MCF 10A (cell line): ENCODE measurements around the gene ZFHX2. TPM values are rescaled to one million over a fixed set of nuclear protein-coding genes. Genes with fewer than 3 reads are reported as not detected.

ENCODE experiments used
- BruUV-seq: library from RNA; stranded (reverse); fragments of 400-500 nt; replicated peaks from 2 replicates; lab custom pipeline; 2021; lab: Mats Ljungman, UMichigan
- CTCF ChIA-PET: fragments of 300-600 bp; sonication (Branson Sonifier 250); formaldehyde crosslinking; extraction: SDS; loops from one replicate; lab custom pipeline; 2021; ENCODE audit warnings: antibody characterized with exemption, inconsistent platforms; lab: Yijun Ruan, JAX
- POLR2A ChIA-PET: fragments of 300-600, 350-650 bp; sonication (Branson Sonifier 250); formaldehyde crosslinking; extraction: SDS; loops from one replicate; lab custom pipeline; 2020; ENCODE audit warnings: antibody characterized with exemption, inconsistent platforms; lab: Yijun Ruan, JAX
- DNase-seq: peaks from one replicate; pipeline ENCODE4 v3.0.0-alpha.2; 2018; ENCODE audit not compliant: unreplicated experiment
- H3K27ac Mint-ChIP-seq: one replicate; pipeline ENCODE4 v1.8.0; 2022; ENCODE audit warnings: mild to moderate bottlenecking, low read depth, mixed read lengths; ENCODE audit not compliant: unreplicated experiment
- H3K27me3 Mint-ChIP-seq: one replicate; pipeline ENCODE4 v1.8.0; 2022; ENCODE audit warnings: mixed read lengths; ENCODE audit not compliant: insufficient read depth, unreplicated experiment
- H3K36me3 Mint-ChIP-seq: one replicate; pipeline ENCODE4 v1.8.0; 2022; ENCODE audit warnings: mild to moderate bottlenecking, moderate library complexity, mixed read lengths; ENCODE audit not compliant: insufficient read depth, unreplicated experiment
- H3K4me1 Mint-ChIP-seq: one replicate; pipeline ENCODE4 v1.8.0; 2022; ENCODE audit warnings: mixed read lengths; ENCODE audit not compliant: insufficient read depth, unreplicated experiment
- H3K4me3 Mint-ChIP-seq: one replicate; pipeline ENCODE4 v1.8.0; 2022; ENCODE audit warnings: mild to moderate bottlenecking, moderate library complexity, mixed read lengths; ENCODE audit not compliant: unreplicated experiment
- H3K9me3 Mint-ChIP-seq: one replicate; pipeline ENCODE4 v1.8.0; 2022; ENCODE audit warnings: mixed read lengths; ENCODE audit not compliant: unreplicated experiment
- intact Hi-C: fragments of 100-400 bp; cut with micrococcal nuclease; formaldehyde crosslinking; loops from 2 replicates; pipeline ENCODE4 v1.14.1; 2022
- total RNA-seq: library from RNA; stranded (reverse); gene quantifications from 2 replicates; pipeline ENCODE4 v1.2.3, GENCODE V29; 2022
- TF ChIP-seq, protein P1 (sequence below): fragments of 200-600 bp; IDR thresholded peaks from one replicate; pipeline ENCODE4 v1.8.0; 2022; ENCODE audit warnings: antibody characterized with exemption, mild to moderate bottlenecking; ENCODE audit not compliant: unreplicated experiment

ZFHX2 gene
- total RNA-seq, 1 experiment from 2014 or later, result 1.8 TPM

DNA sequence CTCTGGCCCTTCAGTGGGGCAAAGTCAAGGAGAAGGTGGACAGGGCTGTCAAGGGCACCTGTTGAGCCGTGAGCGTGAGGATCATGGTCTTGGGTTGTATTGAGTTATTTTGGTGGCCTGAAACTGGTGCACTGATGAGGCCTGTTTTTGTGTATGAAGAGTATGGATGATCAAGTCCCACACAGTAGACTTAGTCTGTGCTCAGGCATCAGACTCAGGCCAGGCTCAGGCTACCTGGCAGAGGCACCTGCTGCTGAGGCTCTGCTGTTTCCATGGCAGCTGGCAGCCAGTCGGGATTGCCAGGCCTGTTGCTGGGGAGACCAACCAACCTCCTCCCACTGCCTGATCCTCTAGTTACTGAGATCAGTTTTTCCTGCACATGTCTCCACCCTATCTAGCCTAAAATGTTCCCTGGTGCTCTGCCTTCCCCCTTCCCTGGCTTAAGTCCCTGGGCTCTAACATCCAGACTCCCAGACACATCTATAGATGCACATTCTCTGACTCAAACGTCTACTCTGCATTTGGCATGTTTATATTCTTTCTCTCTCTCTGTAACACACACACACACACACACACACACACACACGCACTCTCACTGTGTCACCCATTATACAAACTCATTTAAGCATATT is 21.9 kb upstream of the ZFHX2 start:
- Mint-ChIP-seq H3K27ac (no peak overlapping the region), H3K9me3 (no peaks in the 10 kb centered on the region), H3K4me1 (peaks cover 22% of the 10 kb centered on the region), H3K4me3 (no peak overlapping the region), H3K36me3 (no peaks in the 10 kb centered on the region), H3K27me3 (peaks cover 20% of the 10 kb centered on the region)
- intact Hi-C loops, result no loop called here
- POLR2A ChIA-PET, result no interaction called here
- CTCF ChIA-PET, result interaction anchor here (0.6 to 7.6 kb wide), 6 partner anchors 14 to 543 kb away, joined by 3 to 57 read pairs (median 4); no protein-coding TSS in a partner anchor
- no TSS peak for BruUV-seq
- TF ChIP-seq, protein P1, sequence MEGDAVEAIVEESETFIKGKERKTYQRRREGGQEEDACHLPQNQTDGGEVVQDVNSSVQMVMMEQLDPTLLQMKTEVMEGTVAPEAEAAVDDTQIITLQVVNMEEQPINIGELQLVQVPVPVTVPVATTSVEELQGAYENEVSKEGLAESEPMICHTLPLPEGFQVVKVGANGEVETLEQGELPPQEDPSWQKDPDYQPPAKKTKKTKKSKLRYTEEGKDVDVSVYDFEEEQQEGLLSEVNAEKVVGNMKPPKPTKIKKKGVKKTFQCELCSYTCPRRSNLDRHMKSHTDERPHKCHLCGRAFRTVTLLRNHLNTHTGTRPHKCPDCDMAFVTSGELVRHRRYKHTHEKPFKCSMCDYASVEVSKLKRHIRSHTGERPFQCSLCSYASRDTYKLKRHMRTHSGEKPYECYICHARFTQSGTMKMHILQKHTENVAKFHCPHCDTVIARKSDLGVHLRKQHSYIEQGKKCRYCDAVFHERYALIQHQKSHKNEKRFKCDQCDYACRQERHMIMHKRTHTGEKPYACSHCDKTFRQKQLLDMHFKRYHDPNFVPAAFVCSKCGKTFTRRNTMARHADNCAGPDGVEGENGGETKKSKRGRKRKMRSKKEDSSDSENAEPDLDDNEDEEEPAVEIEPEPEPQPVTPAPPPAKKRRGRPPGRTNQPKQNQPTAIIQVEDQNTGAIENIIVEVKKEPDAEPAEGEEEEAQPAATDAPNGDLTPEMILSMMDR, result no peak
- no peak for DNase-seq

DNA sequence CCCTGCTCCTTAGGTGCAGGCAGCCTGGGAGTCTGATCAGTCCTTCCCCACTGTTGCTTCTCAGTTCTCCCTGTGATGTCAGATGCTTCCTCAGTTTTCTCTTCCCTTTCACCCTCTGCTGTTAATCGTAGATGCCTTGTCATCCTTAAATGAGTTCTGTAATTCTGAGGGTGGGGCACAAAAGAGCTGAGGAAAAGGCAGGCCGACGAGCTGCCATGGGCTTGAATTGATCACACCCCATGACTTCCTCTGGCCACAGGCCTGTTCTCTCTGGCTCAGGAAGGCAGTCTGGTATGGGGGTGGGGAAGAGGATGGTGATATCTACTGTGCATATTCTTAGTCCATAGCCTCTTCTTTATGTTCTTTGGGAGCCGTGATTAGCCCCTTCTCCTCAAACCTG is 21.3 kb upstream of the ZFHX2 start:
- POLR2A ChIA-PET, result no interaction called here
- CTCF ChIA-PET, result interaction anchor here (0.6 to 7.6 kb wide), 5 partner anchors 14 to 544 kb away, joined by 3 to 57 read pairs (median 4); no protein-coding TSS in a partner anchor
- BruUV-seq, result no TSS peak
- H3K9me3 Mint-ChIP-seq, result no peaks in the 10 kb centered on the region
- H3K4me3 Mint-ChIP-seq, result no peak overlapping the region
- TF ChIP-seq, protein P1, result no peak
- H3K27me3 Mint-ChIP-seq, result peaks cover 13% of the 10 kb centered on the region
- DNase-seq, result no peak
- intact Hi-C loops, result no loop called here
- no peak overlapping the region for H3K27ac Mint-ChIP-seq
- H3K36me3 Mint-ChIP-seq, result no peaks in the 10 kb centered on the region
- H3K4me1 Mint-ChIP-seq, result peaks cover 29% of the 10 kb centered on the region

DNA sequence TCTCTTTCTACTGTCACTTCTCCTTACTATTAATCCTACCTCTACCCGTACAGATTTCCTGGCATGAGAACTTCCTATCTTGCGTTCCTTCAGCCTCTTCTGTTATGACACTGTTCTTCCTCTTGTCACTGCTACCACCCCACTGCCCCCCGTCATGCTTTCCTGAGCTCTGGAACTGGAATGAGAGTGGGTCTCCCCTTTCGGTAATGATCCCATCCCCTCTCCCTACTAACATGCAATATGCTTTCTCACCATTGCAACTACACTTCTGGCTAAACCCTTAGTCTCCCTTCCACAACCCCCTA is 20.9 kb upstream of the ZFHX2 start:
- BruUV-seq, result no TSS peak
- no peaks in the 10 kb centered on the region for H3K9me3 Mint-ChIP-seq

More for the DNA sequence above, 20.9 kb upstream of the ZFHX2 start:
- Mint-ChIP-seq H3K4me3 (no peak overlapping the region), H3K4me1 (peaks cover 31% of the 10 kb centered on the region), H3K27ac (no peak overlapping the region), H3K27me3 (peaks cover 13% of the 10 kb centered on the region), H3K36me3 (no peaks in the 10 kb centered on the region)
- no peak for DNase-seq
- ChIA-PET POLR2A (interaction anchor here (0.6 kb wide), 3 partner anchors 300 to 659 kb away, joined by 3 read pairs; no protein-coding TSS in a partner anchor), CTCF (interaction anchor here (1.0 to 7.6 kb wide), 3 partner anchors 13 to 338 kb away, joined by 3 to 57 read pairs (median 3); no protein-coding TSS in a partner anchor)
- intact Hi-C loops, result no loop called here
- TF ChIP-seq, protein P1, result no peak
